Colonic mucosa (tissue), 4 donors: ENCODE measurements around the gene SLC1A3. TPM values are rescaled to one million over a fixed set of nuclear protein-coding genes. Genes with fewer than 3 reads are reported as not detected.

ENCODE experiments used
- DNase-seq: peaks from one replicate; pipeline ENCODE4 v3.0.0-alpha.2; 2020
- H3K27ac ChIP-seq: fragments of 200-600 bp; one replicate; pipeline ENCODE4 v1.8.0; 2021
- H3K27me3 ChIP-seq: fragments of 200-600 bp; one replicate; pipeline ENCODE4 v1.8.0; 2021
- H3K36me3 ChIP-seq: fragments of 200-600 bp; one replicate; pipeline ENCODE4 v1.8.0; 2021
- H3K4me1 ChIP-seq: fragments of 200-600 bp; one replicate; pipeline ENCODE4 v1.8.0; 2021; ENCODE audit warnings: mild to moderate bottlenecking
- H3K4me3 ChIP-seq: fragments of 200-600 bp; one replicate; pipeline ENCODE4 v1.8.0; 2021
- H3K9ac ChIP-seq, 2 donors: one replicate each; pipeline ENCODE4 v1.7.0; 2013; ENCODE audit warnings: control low read depth in 2 of 2, low read depth in 2 of 2, low read length in 2 of 2
- H3K9me3 ChIP-seq: fragments of 200-600 bp; one replicate; pipeline ENCODE4 v1.8.0; 2021
- intact Hi-C: fragments of 100-400 bp; cut with DNase I; formaldehyde crosslinking; loops from one replicate; pipeline ENCODE4 v1.14.1; 2022
- total RNA-seq, 2 donors: library from RNA; stranded (reverse); fragmentation: NEBNext Ultra II Directional in 1 of 2; extraction: Animal tissue kit (Norgen Biotek cat#: 25700) in 1 of 2; gene quantifications; one replicate each; pipeline ENCODE4 v1.2.1, GENCODE V29; 2021
- TF ChIP-seq, protein P1 (sequence below): fragments of 200-600 bp; IDR thresholded peaks from one replicate; pipeline ENCODE4 v1.8.0; 2022; ENCODE audit warnings: antibody characterized with exemption, mild to moderate bottlenecking
- donor health status: healthy.
- donor health status: DM: no; HTN: no; CAD: no.
- donor health status: DM: no; HTN: no; CAD: no.

Gene SLC1A3
- total RNA-seq, 2 donors from 2014 or later, result 0.50 to 1.9 TPM

DNA sequence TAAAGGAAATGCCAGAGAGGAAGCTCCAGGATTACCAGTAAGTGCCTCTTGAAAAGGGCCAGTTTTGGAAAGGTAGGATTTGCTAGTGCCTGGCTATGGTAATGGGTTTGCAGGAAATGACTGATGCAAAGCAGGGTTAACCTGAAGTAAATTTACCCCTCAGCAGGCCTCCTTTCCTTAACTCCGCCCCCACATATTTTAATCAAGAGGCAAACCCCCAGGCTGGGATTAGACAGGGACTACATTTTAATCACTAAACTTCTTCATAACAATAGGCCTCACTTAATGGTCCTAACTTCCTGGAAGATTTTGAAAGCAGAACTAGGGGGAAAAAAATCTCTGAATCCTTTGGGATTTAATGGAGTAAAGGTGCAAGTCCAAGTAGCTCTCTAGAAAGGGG lies 10.2 kb upstream of the SLC1A3 start:
- no peak overlapping the region for H3K27ac ChIP-seq
- no peak overlapping the region for H3K4me3 ChIP-seq
- DNase-seq, result no peak
- H3K27me3 ChIP-seq, result no peaks in the 10 kb centered on the region
- no peaks in the 10 kb centered on the region for H3K36me3 ChIP-seq
- no peaks in the 10 kb centered on the region for H3K9me3 ChIP-seq
- no peaks in the 10 kb centered on the region for H3K4me1 ChIP-seq
- TF ChIP-seq, protein P1, sequence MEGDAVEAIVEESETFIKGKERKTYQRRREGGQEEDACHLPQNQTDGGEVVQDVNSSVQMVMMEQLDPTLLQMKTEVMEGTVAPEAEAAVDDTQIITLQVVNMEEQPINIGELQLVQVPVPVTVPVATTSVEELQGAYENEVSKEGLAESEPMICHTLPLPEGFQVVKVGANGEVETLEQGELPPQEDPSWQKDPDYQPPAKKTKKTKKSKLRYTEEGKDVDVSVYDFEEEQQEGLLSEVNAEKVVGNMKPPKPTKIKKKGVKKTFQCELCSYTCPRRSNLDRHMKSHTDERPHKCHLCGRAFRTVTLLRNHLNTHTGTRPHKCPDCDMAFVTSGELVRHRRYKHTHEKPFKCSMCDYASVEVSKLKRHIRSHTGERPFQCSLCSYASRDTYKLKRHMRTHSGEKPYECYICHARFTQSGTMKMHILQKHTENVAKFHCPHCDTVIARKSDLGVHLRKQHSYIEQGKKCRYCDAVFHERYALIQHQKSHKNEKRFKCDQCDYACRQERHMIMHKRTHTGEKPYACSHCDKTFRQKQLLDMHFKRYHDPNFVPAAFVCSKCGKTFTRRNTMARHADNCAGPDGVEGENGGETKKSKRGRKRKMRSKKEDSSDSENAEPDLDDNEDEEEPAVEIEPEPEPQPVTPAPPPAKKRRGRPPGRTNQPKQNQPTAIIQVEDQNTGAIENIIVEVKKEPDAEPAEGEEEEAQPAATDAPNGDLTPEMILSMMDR, result no peak
- intact Hi-C loops, result no loop called here
- no peak overlapping the region for H3K9ac ChIP-seq

- intact Hi-C loops, result no loop called here
Observed at GRCh38 chr5:36596756-36597155, 9.7 kb upstream of the SLC1A3 start.

DNA sequence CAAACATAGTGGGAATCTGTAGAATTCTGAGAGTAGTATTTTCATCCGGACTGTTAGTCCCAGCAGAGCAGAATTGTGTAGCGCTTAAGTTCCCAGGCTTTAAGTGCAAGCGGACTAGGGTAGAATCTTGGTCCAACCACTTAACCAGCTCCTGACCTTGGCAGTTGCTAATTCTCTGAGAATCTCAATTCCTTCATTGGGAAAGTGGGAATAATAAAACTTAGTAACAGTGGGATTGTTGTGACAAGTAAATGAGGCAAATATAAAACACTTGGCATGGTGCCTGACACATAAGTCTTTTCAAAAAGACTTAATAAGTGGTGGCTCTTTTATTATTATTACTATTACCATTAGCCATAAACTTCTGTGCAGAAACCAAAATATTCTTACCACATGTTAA lies 8.4 kb upstream of the SLC1A3 start:
- Histone ChIP-seq H3K4me1 (no peaks in the 10 kb centered on the region), H3K9ac (no peak overlapping the region), H3K27ac (no peak overlapping the region), H3K36me3 (no peaks in the 10 kb centered on the region), H3K4me3 (no peak overlapping the region), H3K27me3 (no peaks in the 10 kb centered on the region), H3K9me3 (no peaks in the 10 kb centered on the region)
- no peak for DNase-seq
- intact Hi-C loops, result no loop called here
- TF ChIP-seq, protein P1, result no peak

More at GRCh38 chr5:36596756-36597155, 9.7 kb upstream of the SLC1A3 start:
- H3K9ac ChIP-seq, result no peak overlapping the region
- TF ChIP-seq, protein P1, result no peak
- H3K9me3 ChIP-seq, result no peaks in the 10 kb centered on the region
- H3K4me1 ChIP-seq, result no peaks in the 10 kb centered on the region
- no peaks in the 10 kb centered on the region for H3K27me3 ChIP-seq
- H3K36me3 ChIP-seq, result no peaks in the 10 kb centered on the region
- no peak overlapping the region for H3K4me3 ChIP-seq
- H3K27ac ChIP-seq, result no peak overlapping the region
- DNase-seq, result no peak

- no peaks in the 10 kb centered on the region for H3K4me1 ChIP-seq
- intact Hi-C loops, result no loop called here
- no peaks in the 10 kb centered on the region for H3K9me3 ChIP-seq
- H3K9ac ChIP-seq, result no peak overlapping the region
- no peak overlapping the region for H3K4me3 ChIP-seq
- H3K36me3 ChIP-seq, result no peaks in the 10 kb centered on the region
- no peak overlapping the region for H3K27ac ChIP-seq
- no peak for DNase-seq
- H3K27me3 ChIP-seq, result no peaks in the 10 kb centered on the region
- TF ChIP-seq, protein P1, result no peak
Observed at GRCh38 chr5:36599986-36600779, 6.2 kb upstream of the SLC1A3 start.

GRCh38 chr5:36600917-36601527 lies 5.4 kb upstream of the SLC1A3 start:
- Histone ChIP-seq H3K4me1 (no peaks in the 10 kb centered on the region), H3K4me3 (no peak overlapping the region)

More at GRCh38 chr5:36600917-36601527, 5.4 kb upstream of the SLC1A3 start:
- H3K9ac ChIP-seq, result no peak overlapping the region
- no peaks in the 10 kb centered on the region for H3K27me3 ChIP-seq
- no peak overlapping the region for H3K27ac ChIP-seq
- TF ChIP-seq, protein P1, result no peak
- intact Hi-C loops, result no loop called here
- H3K36me3 ChIP-seq, result no peaks in the 10 kb centered on the region
- DNase-seq, result no peak
- H3K9me3 ChIP-seq, result no peaks in the 10 kb centered on the region
